SK-MEL-5 (cell line): ENCODE results near the gene ZFP36. TPM values are rescaled to one million over a fixed set of nuclear protein-coding genes. Genes with fewer than 3 reads are reported as not detected.
"Not testable (repeated sequence)": the region's sequence is repeated elsewhere in the genome, so short reads cannot be mapped to it uniquely, and the experiment has no call there.

Experiments
- DNase-seq: peaks from one replicate; pipeline ENCODE4 v3.0.0-alpha.2; 2016; ENCODE audit warnings: low read depth, low spot score
- in situ Hi-C: cut with HindIII; loops from 2 replicates; pipeline ENCODE4 v1.10.0; 2016; ENCODE audit warnings: low sequenced_read_pairs, high pct_unique_total_duplicates, low pct_unique_long_range_greater_than_20kb
- small RNA-seq, 2 experiments: library from RNA; depleted of rRNA; stranded (forward); fragments of <200 nt; gene quantifications; one replicate each; pipeline ENCODE3, GENCODE V24; 2014
- total RNA-seq: library from RNA; depleted of rRNA; stranded (reverse); fragments of >200 nt; shearing (Covaris generic); gene quantifications from 2 replicates; pipeline ENCODE4 v1.2.3, GENCODE V29; 2014; rRNA removed

ZFP36 gene
- total RNA-seq, 1 experiment from 2014 or later = 2.6 TPM

DNA sequence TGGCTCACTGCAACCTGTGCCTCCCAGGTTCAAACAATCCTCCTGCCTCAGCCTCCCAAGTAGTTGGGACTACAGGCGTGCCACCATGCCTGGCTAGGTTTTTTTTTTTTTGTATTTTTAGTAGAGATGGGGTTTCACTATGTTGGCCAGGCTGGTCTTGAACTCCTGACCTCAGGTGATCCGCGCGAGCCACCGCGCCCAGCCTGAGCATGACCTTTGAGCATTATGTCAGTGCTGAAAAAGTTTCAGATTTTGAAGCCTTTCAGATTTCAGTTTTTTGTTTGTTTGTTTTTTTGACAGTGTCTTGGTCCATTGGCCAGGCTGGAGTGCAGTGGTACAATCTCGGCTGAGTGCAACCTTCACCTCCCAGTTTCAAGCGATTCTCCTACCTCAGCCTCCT, 44.6 kb downstream of the ZFP36 start:
- not testable (repeated sequence) for DNase-seq

More for the DNA sequence above, 44.6 kb downstream of the ZFP36 start:
- in situ Hi-C loops = not testable (repeated sequence)

Small RNA genes within 50 kb of the gene (small RNA-seq; reads per million reads assigned to genes)
- gene MIR4530 (0 reads per million in 2 experiments), gene RN7SL566P (0 to 0.19 reads per million in 2 experiments)

Other genes starting within 250 kb of the ZFP36 start
- gene NCCRP1, start 209.9 kb upstream of the ZFP36 start, total RNA-seq = 0.21 and 0.67 TPM in 2 replicates
- not detected in 2 replicates for gene SYCN, start 202.6 kb upstream of the ZFP36 start, total RNA-seq
- not detected in 2 replicates for gene IFNL3, start 161.8 kb upstream of the ZFP36 start, total RNA-seq
- gene IFNL4, start 158.0 kb upstream of the ZFP36 start, total RNA-seq = not detected in 2 replicates
- gene IFNL2, start 138.5 kb upstream of the ZFP36 start, total RNA-seq = not detected in 2 replicates
- not detected in 2 replicates for gene IFNL1, start 110.4 kb upstream of the ZFP36 start, total RNA-seq
- gene LRFN1, start 86.0 kb upstream of the ZFP36 start, total RNA-seq = 1.6 TPM in 2 replicates
- gene GMFG, start 70.8 kb upstream of the ZFP36 start, total RNA-seq = 0.58 and 0.88 TPM in 2 replicates
- gene SAMD4B, start 64.4 kb upstream of the ZFP36 start, total RNA-seq = 69.9 and 78.5 TPM in 2 replicates
- gene PAF1, start 15.7 kb upstream of the ZFP36 start, total RNA-seq = 21.3 and 29.6 TPM in 2 replicates
- 20.9 and 23.2 TPM in 2 replicates for gene MED29, start 15.5 kb upstream of the ZFP36 start, total RNA-seq
- 22.3 and 27.2 TPM in 2 replicates for gene PLEKHG2, start 5.8 kb downstream of the ZFP36 start, total RNA-seq
- gene RPS16, start 29.1 kb downstream of the ZFP36 start, total RNA-seq = 66.0 and 110 TPM in 2 replicates
- gene SUPT5H, start 38.7 kb downstream of the ZFP36 start, total RNA-seq = 98.8 and 113 TPM in 2 replicates
- gene TIMM50, start 74.0 kb downstream of the ZFP36 start, total RNA-seq = 431 and 474 TPM in 2 replicates
- gene DLL3, start 92.1 kb downstream of the ZFP36 start, total RNA-seq = 42.4 and 45.3 TPM in 2 replicates
- gene SELENOV, start 108.3 kb downstream of the ZFP36 start, total RNA-seq = not detected in 2 replicates
- 4.2 and 4.3 TPM in 2 replicates for gene EID2B, start 126.0 kb downstream of the ZFP36 start, total RNA-seq
- 16.7 and 20.7 TPM in 2 replicates for gene EID2, start 133.3 kb downstream of the ZFP36 start, total RNA-seq
- not detected in 2 replicates for gene LGALS13, start 195.7 kb downstream of the ZFP36 start, total RNA-seq
- not detected in 2 replicates for gene LGALS16, start 249.1 kb downstream of the ZFP36 start, total RNA-seq